Prostate gland (tissue), 2 donors: ENCODE measurements around the gene SLC25A24.
"Not testable (repeated sequence)": the region's sequence is repeated elsewhere in the genome, so short reads cannot be mapped to it uniquely, and the experiment has no call there.

Experiments
- CTCF ChIP-seq, 4 experiments: fragments of 200-600 bp in 2 of 4; fragments of 450-650 bp in 2 of 4; sonication (generic) in 2 of 4; IDR thresholded peaks; 1 replicate in 3 of 4; 2 replicates in 1 of 4; pipeline ENCODE4 v1.5.1; 2016 to 2019; ENCODE audit warnings: antibody characterized with exemption in 4 of 4, mild to moderate bottlenecking in 2 of 4, moderate library complexity in 2 of 4
- POLR2AphosphoS5 ChIP-seq: sonication (generic); formaldehyde crosslinking; IDR thresholded peaks from one replicate; pipeline ENCODE4 v1.6.1; 2017; ENCODE audit warnings: antibody characterized with exemption

DNA sequence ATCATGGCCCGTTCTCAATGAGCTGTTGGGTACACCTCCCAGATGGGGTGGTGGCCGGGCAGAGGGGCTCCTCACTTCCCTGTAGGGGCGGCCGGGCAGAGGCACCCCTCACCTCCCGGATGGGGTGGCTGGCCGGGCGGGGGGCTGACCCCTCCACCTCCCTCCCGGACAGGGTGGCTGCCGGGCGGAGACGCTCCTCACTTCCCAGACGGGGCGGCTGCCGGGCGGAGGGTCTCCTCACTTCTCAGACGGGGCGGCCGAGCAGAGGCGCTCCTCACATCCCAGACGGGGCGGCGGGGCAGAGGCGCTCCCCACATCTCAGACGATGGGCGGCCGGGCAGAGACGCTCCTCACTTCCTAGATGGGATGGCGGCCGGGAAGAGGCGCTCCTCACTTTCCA lies 40.2 kb downstream of the SLC25A24 start:
- not testable (repeated sequence) for TF ChIP-seq CTCF (IDR thresholded peaks at IDR 0.05); POLR2AphosphoS5
